SK-N-SH (cell line): ENCODE data around the gene FERMT2. TPM values are rescaled to one million over a fixed set of nuclear protein-coding genes. Genes with fewer than 3 reads are reported as not detected.

Source experiments
- CHD2 ChIP-seq: fragments of 150-350 bp; IDR thresholded peaks from 2 replicates; pipeline ENCODE4 v1.6.1; 2018; ENCODE audit warnings: low read length; ENCODE audit not compliant: partially characterized antibody
- EP300 ChIP-seq, 2 experiments: IDR thresholded peaks; 2 replicates each; pipeline versions ENCODE4 v1.4.0 to v1.6.1; 2012; ENCODE audit warnings: borderline replicate concordance in 1 of 2, low read depth in 1 of 2, low read length in 1 of 2
- EZH2phosphoT487 ChIP-seq: fragments of 200-600 bp; sonication (generic); IDR thresholded peaks from 2 replicates; pipeline ENCODE4 v1.6.1; 2017; ENCODE audit warnings: low read depth, mixed run types, mild to moderate bottlenecking, antibody characterized with exemption, moderate library complexity, borderline replicate concordance
- FOXJ3 ChIP-seq: sonication (generic); formaldehyde crosslinking; IDR thresholded peaks from 2 replicates; pipeline ENCODE4 v1.5.1; 2020; ENCODE audit warnings: mild to moderate bottlenecking, missing genetic modification reagents
- RFX5 ChIP-seq: IDR thresholded peaks from 2 replicates; pipeline ENCODE4 v1.6.1; 2012; ENCODE audit warnings: mild to moderate bottlenecking, improper control_type of control experiment, low read length
- SIN3A ChIP-seq: IDR thresholded peaks from 2 replicates; pipeline ENCODE4 v1.6.1; 2012; ENCODE audit warnings: low read depth, mild to moderate bottlenecking, low read length, moderate library complexity, borderline replicate concordance
- TAF1 ChIP-seq: IDR thresholded peaks from 2 replicates; pipeline ENCODE4 v1.6.1; 2012; ENCODE audit warnings: low read depth, mild to moderate bottlenecking, low read length, moderate library complexity, borderline replicate concordance
- polyA plus RNA-seq, 3 experiments: library from polyadenylated mRNA; depleted of rRNA; stranded (reverse); fragments of >200 nt; gene quantifications; 2 replicates each; pipeline ENCODE4 v1.2.3, GENCODE V29; 2012
- TF ChIP-seq, protein P1 (sequence below): fragments of 150-350 bp; IDR thresholded peaks from 2 replicates; pipeline ENCODE4 v1.6.1; 2016; ENCODE audit warnings: mild to moderate bottlenecking, low read depth, low read length
- TF ChIP-seq, protein P2 (sequence below): IDR thresholded peaks from 2 replicates; pipeline ENCODE4 v1.4.0; 2012; ENCODE audit warnings: low read depth, borderline replicate concordance
- TF ChIP-seq, protein P3 (sequence below): IDR thresholded peaks from 2 replicates; pipeline ENCODE4 v1.4.0; 2012; ENCODE audit warnings: low read depth
- TF ChIP-seq, protein P4 (sequence below): IDR thresholded peaks from 2 replicates; pipeline ENCODE4 v1.4.0; 2012; ENCODE audit warnings: low read depth, borderline replicate concordance
- TF ChIP-seq, protein P5 (sequence below): IDR thresholded peaks from 2 replicates; pipeline ENCODE4 v1.6.1; 2012; ENCODE audit warnings: mild to moderate bottlenecking, low read depth, low read length, moderate library complexity

Gene FERMT2
- polyA plus RNA-seq, 1 of the 3 experiments (the other 2 are of a cell fraction), result 40.1 TPM

DNA sequence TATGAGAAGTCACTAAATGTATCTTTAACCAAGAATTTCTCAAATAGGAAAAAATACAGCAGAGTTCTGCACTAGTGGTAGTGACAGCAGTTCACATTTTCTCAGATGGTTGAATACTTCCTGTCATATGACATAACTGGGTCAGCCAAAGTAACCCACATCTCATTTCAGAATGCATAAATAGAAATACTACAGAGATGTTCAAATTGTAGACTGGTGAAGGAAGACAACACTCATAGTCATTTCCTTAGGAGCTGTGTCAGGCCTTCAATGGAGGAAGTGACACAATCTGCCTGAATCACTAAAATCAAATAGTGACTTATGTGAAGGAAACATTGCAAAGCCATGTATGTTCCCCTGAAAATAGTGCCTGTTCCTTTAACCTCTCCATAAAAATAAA is 32.4 kb downstream of the FERMT2 start (continued):
- TF ChIP-seq FOXJ3 (CRISPR knock-in tag), result no peak
- no peak for TF ChIP-seq CHD2
- TF ChIP-seq EP300 (IDR thresholded peaks at IDR 0.05; ENCODE audit: borderline replicate concordance in 1 of 2, low read depth in 1 of 2, low read length in 1 of 2), result no peak
- TF ChIP-seq, protein P1, sequence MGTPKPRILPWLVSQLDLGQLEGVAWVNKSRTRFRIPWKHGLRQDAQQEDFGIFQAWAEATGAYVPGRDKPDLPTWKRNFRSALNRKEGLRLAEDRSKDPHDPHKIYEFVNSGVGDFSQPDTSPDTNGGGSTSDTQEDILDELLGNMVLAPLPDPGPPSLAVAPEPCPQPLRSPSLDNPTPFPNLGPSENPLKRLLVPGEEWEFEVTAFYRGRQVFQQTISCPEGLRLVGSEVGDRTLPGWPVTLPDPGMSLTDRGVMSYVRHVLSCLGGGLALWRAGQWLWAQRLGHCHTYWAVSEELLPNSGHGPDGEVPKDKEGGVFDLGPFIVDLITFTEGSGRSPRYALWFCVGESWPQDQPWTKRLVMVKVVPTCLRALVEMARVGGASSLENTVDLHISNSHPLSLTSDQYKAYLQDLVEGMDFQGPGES, result no peak
- TF ChIP-seq, protein P2, sequence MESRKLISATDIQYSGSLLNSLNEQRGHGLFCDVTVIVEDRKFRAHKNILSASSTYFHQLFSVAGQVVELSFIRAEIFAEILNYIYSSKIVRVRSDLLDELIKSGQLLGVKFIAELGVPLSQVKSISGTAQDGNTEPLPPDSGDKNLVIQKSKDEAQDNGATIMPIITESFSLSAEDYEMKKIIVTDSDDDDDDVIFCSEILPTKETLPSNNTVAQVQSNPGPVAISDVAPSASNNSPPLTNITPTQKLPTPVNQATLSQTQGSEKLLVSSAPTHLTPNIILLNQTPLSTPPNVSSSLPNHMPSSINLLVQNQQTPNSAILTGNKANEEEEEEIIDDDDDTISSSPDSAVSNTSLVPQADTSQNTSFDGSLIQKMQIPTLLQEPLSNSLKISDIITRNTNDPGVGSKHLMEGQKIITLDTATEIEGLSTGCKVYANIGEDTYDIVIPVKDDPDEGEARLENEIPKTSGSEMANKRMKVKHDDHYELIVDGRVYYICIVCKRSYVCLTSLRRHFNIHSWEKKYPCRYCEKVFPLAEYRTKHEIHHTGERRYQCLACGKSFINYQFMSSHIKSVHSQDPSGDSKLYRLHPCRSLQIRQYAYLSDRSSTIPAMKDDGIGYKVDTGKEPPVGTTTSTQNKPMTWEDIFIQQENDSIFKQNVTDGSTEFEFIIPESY, result no peak
- TF ChIP-seq, protein P3, sequence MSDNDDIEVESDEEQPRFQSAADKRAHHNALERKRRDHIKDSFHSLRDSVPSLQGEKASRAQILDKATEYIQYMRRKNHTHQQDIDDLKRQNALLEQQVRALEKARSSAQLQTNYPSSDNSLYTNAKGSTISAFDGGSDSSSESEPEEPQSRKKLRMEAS, result no peak
- TF ChIP-seq, protein P4, sequence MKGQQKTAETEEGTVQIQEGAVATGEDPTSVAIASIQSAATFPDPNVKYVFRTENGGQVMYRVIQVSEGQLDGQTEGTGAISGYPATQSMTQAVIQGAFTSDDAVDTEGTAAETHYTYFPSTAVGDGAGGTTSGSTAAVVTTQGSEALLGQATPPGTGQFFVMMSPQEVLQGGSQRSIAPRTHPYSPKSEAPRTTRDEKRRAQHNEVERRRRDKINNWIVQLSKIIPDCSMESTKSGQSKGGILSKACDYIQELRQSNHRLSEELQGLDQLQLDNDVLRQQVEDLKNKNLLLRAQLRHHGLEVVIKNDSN, result no peak
- no peak for TF ChIP-seq RFX5
- TF ChIP-seq, protein P5, sequence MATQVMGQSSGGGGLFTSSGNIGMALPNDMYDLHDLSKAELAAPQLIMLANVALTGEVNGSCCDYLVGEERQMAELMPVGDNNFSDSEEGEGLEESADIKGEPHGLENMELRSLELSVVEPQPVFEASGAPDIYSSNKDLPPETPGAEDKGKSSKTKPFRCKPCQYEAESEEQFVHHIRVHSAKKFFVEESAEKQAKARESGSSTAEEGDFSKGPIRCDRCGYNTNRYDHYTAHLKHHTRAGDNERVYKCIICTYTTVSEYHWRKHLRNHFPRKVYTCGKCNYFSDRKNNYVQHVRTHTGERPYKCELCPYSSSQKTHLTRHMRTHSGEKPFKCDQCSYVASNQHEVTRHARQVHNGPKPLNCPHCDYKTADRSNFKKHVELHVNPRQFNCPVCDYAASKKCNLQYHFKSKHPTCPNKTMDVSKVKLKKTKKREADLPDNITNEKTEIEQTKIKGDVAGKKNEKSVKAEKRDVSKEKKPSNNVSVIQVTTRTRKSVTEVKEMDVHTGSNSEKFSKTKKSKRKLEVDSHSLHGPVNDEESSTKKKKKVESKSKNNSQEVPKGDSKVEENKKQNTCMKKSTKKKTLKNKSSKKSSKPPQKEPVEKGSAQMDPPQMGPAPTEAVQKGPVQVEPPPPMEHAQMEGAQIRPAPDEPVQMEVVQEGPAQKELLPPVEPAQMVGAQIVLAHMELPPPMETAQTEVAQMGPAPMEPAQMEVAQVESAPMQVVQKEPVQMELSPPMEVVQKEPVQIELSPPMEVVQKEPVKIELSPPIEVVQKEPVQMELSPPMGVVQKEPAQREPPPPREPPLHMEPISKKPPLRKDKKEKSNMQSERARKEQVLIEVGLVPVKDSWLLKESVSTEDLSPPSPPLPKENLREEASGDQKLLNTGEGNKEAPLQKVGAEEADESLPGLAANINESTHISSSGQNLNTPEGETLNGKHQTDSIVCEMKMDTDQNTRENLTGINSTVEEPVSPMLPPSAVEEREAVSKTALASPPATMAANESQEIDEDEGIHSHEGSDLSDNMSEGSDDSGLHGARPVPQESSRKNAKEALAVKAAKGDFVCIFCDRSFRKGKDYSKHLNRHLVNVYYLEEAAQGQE, result no peak
- no peak for TF ChIP-seq EZH2phosphoT487
- TF ChIP-seq TAF1, result no peak
- no peak for TF ChIP-seq SIN3A
